HEK293T (cell line): ENCODE measurements around the gene EYS.

ENCODE experiments used
- CTCF ChIA-PET: fragments of 350-600 bp; formaldehyde crosslinking; extraction: SDS; loops from one replicate; lab custom pipeline; 2021; ENCODE audit warnings: antibody characterized with exemption, inconsistent platforms; lab: Yijun Ruan, JAX
- POLR2A ChIA-PET: fragments of 350-600 bp; formaldehyde crosslinking; extraction: SDS; loops from one replicate; lab custom pipeline; 2020; ENCODE audit warnings: antibody characterized with exemption, inconsistent platforms; lab: Yijun Ruan, JAX
- DNase-seq: peaks from one replicate; pipeline ENCODE4 v3.0.0; 2012; ENCODE audit warnings: mixed read lengths; ENCODE audit errors: extremely low spot score
- ARNT ChIP-seq: fragments of 450-650 bp; IDR thresholded peaks from 2 replicates; pipeline ENCODE4 v1.6.1; 2017; ENCODE audit warnings: mild to moderate bottlenecking
- BHLHE40 ChIP-seq: fragments of 450-650 bp; IDR thresholded peaks from 2 replicates; pipeline ENCODE4 v1.6.1; 2016; ENCODE audit warnings: mild to moderate bottlenecking, moderate library complexity, borderline replicate concordance
- CTBP1 ChIP-seq: fragments of 450-650 bp; IDR thresholded peaks from 2 replicates; pipeline ENCODE4 v1.6.1; 2016; ENCODE audit warnings: borderline replicate concordance
- ELF4 ChIP-seq: fragments of 450-650 bp; IDR thresholded peaks from 2 replicates; pipeline ENCODE4 v1.6.1; 2017; ENCODE audit warnings: antibody characterized with exemption
- FOXA1 ChIP-seq: fragments of 450-650 bp; IDR thresholded peaks from 2 replicates; pipeline ENCODE4 v1.6.1; 2016; ENCODE audit warnings: mild to moderate bottlenecking
- FOXK2 ChIP-seq: fragments of 450-650 bp; IDR thresholded peaks from 2 replicates; pipeline ENCODE4 v1.6.1; 2016; ENCODE audit warnings: mild to moderate bottlenecking
- FOXM1 ChIP-seq: fragments of 450-650 bp; IDR thresholded peaks from 2 replicates; pipeline ENCODE4 v1.6.1; 2017; ENCODE audit warnings: mild to moderate bottlenecking, borderline replicate concordance
- HDGF ChIP-seq: fragments of 450-650 bp; IDR thresholded peaks from 2 replicates; pipeline ENCODE4 v1.6.1; 2017; ENCODE audit warnings: antibody characterized with exemption, borderline replicate concordance
- L3MBTL2 ChIP-seq: fragments of 450-650 bp; conservative IDR thresholded peaks from 2 replicates; pipeline ENCODE4 v1.6.1; 2016; ENCODE audit warnings: mild to moderate bottlenecking
- LEF1 ChIP-seq: fragments of 450-650 bp; IDR thresholded peaks from 2 replicates; pipeline ENCODE4 v1.6.1; 2017; ENCODE audit warnings: mild to moderate bottlenecking, borderline replicate concordance
- NFRKB ChIP-seq: fragments of 450-650 bp; IDR thresholded peaks from 2 replicates; pipeline ENCODE4 v1.6.1; 2016; ENCODE audit warnings: mild to moderate bottlenecking, moderate library complexity
- PKNOX1 ChIP-seq: fragments of 450-650 bp; IDR thresholded peaks from 2 replicates; pipeline ENCODE4 v1.6.1; 2016
- SP1 ChIP-seq: fragments of 450-650 bp; IDR thresholded peaks from 2 replicates; pipeline ENCODE4 v1.6.1; 2017
- SUZ12 ChIP-seq: fragments of 450-650 bp; IDR thresholded peaks from 2 replicates; pipeline ENCODE4 v1.6.1; 2016; ENCODE audit warnings: mild to moderate bottlenecking
- TARDBP ChIP-seq: fragments of 450-650 bp; IDR thresholded peaks from 2 replicates; pipeline ENCODE4 v1.6.1; 2016
- ZNF384 ChIP-seq: fragments of 450-650 bp; IDR thresholded peaks from 2 replicates; pipeline ENCODE4 v1.6.1; 2016

Gene EYS

GRCh38 chr6:64054861-64055260, 1652.2 kb downstream of the EYS start:
- ChIA-PET CTCF (no interaction called here), POLR2A (no interaction called here)

GRCh38 chr6:64050590-64050989, 1656.4 kb downstream of the EYS start:
- ChIA-PET CTCF (no interaction called here), POLR2A (no interaction called here)
- DNase-seq: no peak
- TF ChIP-seq FOXK2 (no peak), LEF1 (no peak), NFRKB (no peak), FOXA1 (no peak), SP1 (no peak), HDGF (no peak), FOXM1 (no peak), L3MBTL2 (no peak), TARDBP (no peak), BHLHE40 (no peak)

More at GRCh38 chr6:64054861-64055260, 1652.2 kb downstream of the EYS start:
- no peak for DNase-seq
- TF ChIP-seq ELF4 (no peak), ZNF384 (no peak), NFRKB (no peak), SP1 (no peak), SUZ12 (no peak), LEF1 (no peak), FOXM1 (no peak), CTBP1 (no peak), ARNT (no peak)

- CTCF ChIA-PET: no interaction called here
- TF ChIP-seq ELF4 (no peak), SUZ12 (no peak), SP1 (no peak), TARDBP (no peak), PKNOX1 (no peak), FOXK2 (no peak), HDGF (no peak), BHLHE40 (no peak), FOXM1 (no peak), NFRKB (no peak), CTBP1 (no peak), FOXA1 (no peak), ZNF384 (no peak), LEF1 (no peak), L3MBTL2 (no peak)
Observed at GRCh38 chr6:64049736-64050135, 1657.3 kb downstream of the EYS start.

GRCh38 chr6:64046746-64047208, 1660.2 kb downstream of the EYS start:
- CTCF ChIA-PET: no interaction called here
- POLR2A ChIA-PET: no interaction called here
- TF ChIP-seq BHLHE40 (no peak), CTBP1 (no peak), ZNF384 (no peak), SUZ12 (no peak), PKNOX1 (no peak), FOXM1 (no peak), ELF4 (no peak)
- DNase-seq: no peak

More at GRCh38 chr6:64049736-64050135, 1657.3 kb downstream of the EYS start:
- DNase-seq: no peak
- POLR2A ChIA-PET: no interaction called here

GRCh38 chr6:64041373-64041772, 1665.7 kb downstream of the EYS start:
- no peak for TF ChIP-seq L3MBTL2
- TF ChIP-seq ARNT: no peak
- no peak for TF ChIP-seq FOXK2
- TF ChIP-seq BHLHE40: no peak
- DNase-seq: no peak

GRCh38 chr6:64040113-64040512, 1666.9 kb downstream of the EYS start:
- CTCF ChIA-PET: no interaction called here
- POLR2A ChIA-PET: no interaction called here
- no peak for DNase-seq
- TF ChIP-seq SUZ12: no peak
- TF ChIP-seq ZNF384: no peak
- no peak for TF ChIP-seq PKNOX1
- TF ChIP-seq BHLHE40: no peak
- no peak for TF ChIP-seq NFRKB
- TF ChIP-seq HDGF: no peak
- TF ChIP-seq TARDBP: no peak

More at GRCh38 chr6:64041373-64041772, 1665.7 kb downstream of the EYS start:
- CTCF ChIA-PET: no interaction called here
- POLR2A ChIA-PET: no interaction called here

GRCh38 chr6:64037427-64037826, 1669.6 kb downstream of the EYS start:
- ChIA-PET POLR2A (no interaction called here), CTCF (no interaction called here)
- no peak for DNase-seq
- TF ChIP-seq PKNOX1 (no peak), FOXK2 (no peak), CTBP1 (no peak)
